A549 (cell line): ENCODE results near the gene TANGO2.

Experiments
- BHLHE40 ChIP-seq: IDR thresholded peaks from 2 replicates; pipeline ENCODE4 v1.6.1; 2012; ENCODE audit warnings: low read depth, low read length, inconsistent platforms
- POLR2A ChIP-seq: IDR thresholded peaks from 2 replicates; pipeline ENCODE4 v1.6.1; 2012; ENCODE audit warnings: mild to moderate bottlenecking, low read length
- RCOR1 ChIP-seq: fragments of 150-350 bp; IDR thresholded peaks from 2 replicates; pipeline ENCODE4 v1.6.1; 2014; ENCODE audit warnings: antibody characterized with exemption, low read length, low read depth
- TF ChIP-seq, protein P1 (sequence below): IDR thresholded peaks from 2 replicates; pipeline ENCODE4 v1.6.1; 2012
- TF ChIP-seq, protein P2 (sequence below): fragments of >200 bp; sonication (Bioruptor Twin); formaldehyde crosslinking; IDR thresholded peaks from 3 replicates; pipeline ENCODE4 v1.5.1; 2016

DNA sequence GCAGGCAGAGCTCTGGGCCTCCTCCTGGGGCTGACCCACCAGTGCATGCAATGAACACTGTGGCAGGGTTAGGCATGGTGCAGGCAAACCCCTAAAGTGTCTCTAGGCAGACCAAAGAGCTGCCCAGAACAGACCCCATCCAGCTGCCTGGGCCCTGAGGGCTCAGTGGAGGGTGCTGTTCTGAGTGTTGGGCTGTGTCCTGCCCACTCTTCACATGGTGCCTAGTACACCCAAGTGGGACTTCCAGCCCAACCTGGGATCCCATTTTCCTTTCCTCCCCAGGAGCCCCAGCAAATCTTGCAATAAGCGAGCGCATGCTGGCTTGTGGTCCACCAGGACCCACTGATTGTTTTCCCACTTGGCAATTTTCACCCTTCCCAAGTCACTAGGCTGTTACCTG is 30.7 kb upstream of the TANGO2 start:
- TF ChIP-seq RCOR1 = no peak
- TF ChIP-seq, protein P1, sequence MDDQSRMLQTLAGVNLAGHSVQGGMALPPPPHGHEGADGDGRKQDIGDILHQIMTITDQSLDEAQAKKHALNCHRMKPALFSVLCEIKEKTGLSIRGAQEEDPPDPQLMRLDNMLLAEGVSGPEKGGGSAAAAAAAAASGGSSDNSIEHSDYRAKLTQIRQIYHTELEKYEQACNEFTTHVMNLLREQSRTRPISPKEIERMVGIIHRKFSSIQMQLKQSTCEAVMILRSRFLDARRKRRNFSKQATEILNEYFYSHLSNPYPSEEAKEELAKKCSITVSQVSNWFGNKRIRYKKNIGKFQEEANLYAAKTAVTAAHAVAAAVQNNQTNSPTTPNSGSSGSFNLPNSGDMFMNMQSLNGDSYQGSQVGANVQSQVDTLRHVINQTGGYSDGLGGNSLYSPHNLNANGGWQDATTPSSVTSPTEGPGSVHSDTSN = no peak
- TF ChIP-seq, protein P2, sequence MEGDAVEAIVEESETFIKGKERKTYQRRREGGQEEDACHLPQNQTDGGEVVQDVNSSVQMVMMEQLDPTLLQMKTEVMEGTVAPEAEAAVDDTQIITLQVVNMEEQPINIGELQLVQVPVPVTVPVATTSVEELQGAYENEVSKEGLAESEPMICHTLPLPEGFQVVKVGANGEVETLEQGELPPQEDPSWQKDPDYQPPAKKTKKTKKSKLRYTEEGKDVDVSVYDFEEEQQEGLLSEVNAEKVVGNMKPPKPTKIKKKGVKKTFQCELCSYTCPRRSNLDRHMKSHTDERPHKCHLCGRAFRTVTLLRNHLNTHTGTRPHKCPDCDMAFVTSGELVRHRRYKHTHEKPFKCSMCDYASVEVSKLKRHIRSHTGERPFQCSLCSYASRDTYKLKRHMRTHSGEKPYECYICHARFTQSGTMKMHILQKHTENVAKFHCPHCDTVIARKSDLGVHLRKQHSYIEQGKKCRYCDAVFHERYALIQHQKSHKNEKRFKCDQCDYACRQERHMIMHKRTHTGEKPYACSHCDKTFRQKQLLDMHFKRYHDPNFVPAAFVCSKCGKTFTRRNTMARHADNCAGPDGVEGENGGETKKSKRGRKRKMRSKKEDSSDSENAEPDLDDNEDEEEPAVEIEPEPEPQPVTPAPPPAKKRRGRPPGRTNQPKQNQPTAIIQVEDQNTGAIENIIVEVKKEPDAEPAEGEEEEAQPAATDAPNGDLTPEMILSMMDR = no peak
- no peak for TF ChIP-seq POLR2A
- no peak for TF ChIP-seq BHLHE40
